ENCODE data around the gene ZNF525. TPM values are rescaled to one million over a fixed set of nuclear protein-coding genes. Genes with fewer than 3 reads are reported as not detected.
A peak's percentile ranks its signal among the peaks of the same experiment; 100 is the strongest.

The ZNF525 gene
- total and polyA plus RNA-seq, 9 of the 15 experiments (the other 6 are each of a cell fraction or from before 2014, with no cell fraction given) = 1.5 to 12.0 (median 6.7) TPM

GRCh38 chr19:53365899-53366493 is 491 bp downstream of the ZNF525 start:
- intact Hi-C loops (cut with micrococcal nuclease) (no loop called here), in situ Hi-C loops (cut with MboI) (loop anchor here (5.0 kb wide), 1 partner anchor 679 kb away; no protein-coding TSS in a partner anchor)
- H3K4me1 ChIP-seq (replicated peaks in 1 of 2; ENCODE audit: control insufficient read depth in 2 of 2, insufficient read depth in 2 of 2, low read length in 2 of 2) = peaks cover 0 to 4% of the 10 kb centered on the region in 2 experiments; a peak in 2 of 5 replicates
- H3K4me3 ChIP-seq = peak overlapping the region; percentile 51
- DNase-seq (ENCODE audit: extremely low read depth in 1 of 4, low spot score in 3 of 4) (peak in 2 of 4 experiments; percentile 3 to 15), FAIRE-seq (no peak), ATAC-seq (peak; percentile 78)
- H3K79me2 ChIP-seq (ENCODE audit: control insufficient read depth, insufficient read depth, low read length) = no peaks in the 10 kb centered on the region
- WGBS (ENCODE audit: insufficient coverage, low coverage, missing lambda C conversion rate) = 9% methylated on average over 11 of the region's 32 CpGs
- TF ChIP-seq KLF1 (tag; IDR thresholded peaks at IDR 0.05) = no peak
- no peak for TF ChIP-seq DMBX1 (CRISPR knock-in tag; IDR thresholded peaks at IDR 0.05; ENCODE audit: borderline replicate concordance)
- 0 out of 2 replicates have a peak, but pooled peaks have one; percentile 12 for TF ChIP-seq POLR2A (conservative IDR thresholded peaks at IDR 0.05)
- TF ChIP-seq HMGN3 (IDR thresholded peaks at IDR 0.05; ENCODE audit: borderline replicate concordance, extremely low read depth, insufficient read length, low read depth, low read length) = no peak
- no peak for TF ChIP-seq SMARCA5 (IDR thresholded peaks at IDR 0.05)
- peak; percentile 4; the same call in 1 of the 2 replicates for TF ChIP-seq ELF1 (tag; IDR thresholded peaks at IDR 0.05)
- 0 out of 4 replicates have a peak, but pooled peaks of 1 of the 2 experiments have one; percentile 18 for TF ChIP-seq MNT (conservative IDR thresholded peaks at IDR 0.05)
- TF ChIP-seq NR2C2 (CRISPR knock-in tag; IDR thresholded peaks at IDR 0.05) = no peak
- peak; percentile 40; the same call in 1 of the 2 replicates for TF ChIP-seq NR2C2 (tag; IDR thresholded peaks at IDR 0.05)
- no peak for TF ChIP-seq E2F4 (CRISPR knock-in tag; IDR thresholded peaks at IDR 0.05; ENCODE audit: low read depth)
- TF ChIP-seq E2F6 (IDR thresholded peaks at IDR 0.05; ENCODE audit: borderline replicate concordance in 1 of 2, extremely low read depth in 1 of 2, insufficient read depth in 1 of 2, insufficient read length in 1 of 2, low read depth in 1 of 2, low read length in 1 of 2, poor library complexity in 1 of 2, severe bottlenecking in 1 of 2) = peak in 1 of 2 experiments; percentile 67
- no peak for TF ChIP-seq DNMT1 (IDR thresholded peaks at IDR 0.05)
- no peak for TF ChIP-seq SAFB2 (IDR thresholded peaks at IDR 0.05; ENCODE audit: borderline replicate concordance, low read depth, low read length, severe bottlenecking)
- no peaks in the 10 kb centered on the region for H3K36me3 ChIP-seq (ENCODE audit: control insufficient read depth, insufficient read depth, low read length)
- H4K20me1 ChIP-seq (replicated peaks; ENCODE audit: control insufficient read depth, insufficient read depth, low read length) = no peaks in the 10 kb centered on the region
- H3K9me1 ChIP-seq (ENCODE audit: control insufficient read depth, insufficient read depth, low read length) = no peaks in the 10 kb centered on the region
- peak overlapping the region; percentile 74 for H3K27ac ChIP-seq (ENCODE audit: extremely low read depth, low read depth, low read length)
- H3K4me2 ChIP-seq (ENCODE audit: insufficient read depth, low read length) = peak overlapping the region; percentile 65
- H3K9me3 ChIP-seq (replicated peaks; ENCODE audit: control insufficient read depth, insufficient read depth, low read depth, low read length) = no peaks in the 10 kb centered on the region
- no peaks in the 10 kb centered on the region for H3K27me3 ChIP-seq (ENCODE audit: control insufficient read depth in 2 of 2, insufficient read depth in 2 of 2, low read length in 2 of 2)
- H3K9ac ChIP-seq (ENCODE audit: insufficient read depth in 1 of 2, low read depth in 2 of 2, low read length in 2 of 2) = peak overlapping the region; percentile 69 to 85
- POLR2A ChIA-PET = no interaction called here
- CTCF ChIA-PET (ENCODE audit: low intra/inter-chr PET ratio) = no interaction called here
- BruUV-seq (replicated peaks) = no TSS peak
- H2AFZ ChIP-seq (ENCODE audit: low read depth, low read length) = peak overlapping the region; percentile 87

Measured in K562 (cell line).